HEK293 (cell line): ENCODE results near the gene CNTN2.

Experiments
- CTCF ChIA-PET: fragments of 350-600 bp; formaldehyde crosslinking; extraction: SDS; loops from one replicate; lab custom pipeline; 2021; ENCODE audit warnings: antibody characterized with exemption; lab: Yijun Ruan, JAX
- POLR2A ChIA-PET: fragments of 300-600 bp; formaldehyde crosslinking; extraction: SDS; loops from one replicate; lab custom pipeline; 2020; ENCODE audit warnings: antibody characterized with exemption, inconsistent platforms; lab: Yijun Ruan, JAX
- H3K27ac ChIP-seq: fragments of 200-500 bp; sonication (Bioruptor generic); 2 replicates; pipeline ENCODE4 v1.5.1; 2014; ENCODE audit warnings: low read depth, low read length, control low read depth, inconsistent platforms; ENCODE audit errors: extremely low read depth
- H3K36me3 ChIP-seq, 2 experiments: fragments of 200-500 bp in 1 of 2; sonication (Bioruptor generic) in 1 of 2; 1 replicate in 1 of 2; 2 replicates in 1 of 2; pipeline ENCODE4 v1.5.1; 2014 to 2017; ENCODE audit warnings: inconsistent platforms in 2 of 2, low read length in 2 of 2; ENCODE audit not compliant: control insufficient read depth in 2 of 2, insufficient read depth in 1 of 2
- H3K4me1 ChIP-seq: fragments of 200-500 bp; sonication (Bioruptor generic); 2 replicates; pipeline ENCODE4 v1.5.1; 2014; ENCODE audit warnings: mild to moderate bottlenecking, low read length, inconsistent platforms; ENCODE audit not compliant: control insufficient read depth, insufficient read depth
- H3K4me3 ChIP-seq: 2 replicates; pipeline ENCODE4 v1.5.1; 2011; ENCODE audit warnings: low read depth, mild to moderate bottlenecking, control low read depth, low read length, moderate library complexity
- H3K9me3 ChIP-seq: fragments of 200-500 bp; sonication (Bioruptor generic); 2 replicates; pipeline ENCODE4 v1.5.1; 2014; ENCODE audit warnings: low read depth, low read length, inconsistent platforms; ENCODE audit not compliant: control insufficient read depth, insufficient read depth
- FEZF1 ChIP-seq: fragments of 450-650 bp; formaldehyde crosslinking; IDR thresholded peaks from 2 replicates; pipeline ENCODE4 v1.5.1; 2016; ENCODE audit warnings: missing biosample characterization, missing genetic modification characterization
- SETDB1 ChIP-seq: IDR thresholded peaks from one replicate; pipeline ENCODE4 v1.6.1; 2017; ENCODE audit warnings: mild to moderate bottlenecking, low read length, moderate library complexity, mixed read lengths; ENCODE audit not compliant: insufficient read length
- ZBTB17 ChIP-seq: fragments of 450-650 bp; formaldehyde crosslinking; IDR thresholded peaks from 2 replicates; pipeline ENCODE4 v1.5.1; 2016; ENCODE audit warnings: missing biosample characterization, missing genetic modification characterization
- ZBTB20 ChIP-seq: fragments of 450-650 bp; formaldehyde crosslinking; IDR thresholded peaks from 2 replicates; pipeline ENCODE4 v1.5.1; 2016; ENCODE audit warnings: missing biosample characterization, missing genetic modification characterization
- ZBTB21 ChIP-seq: fragments of 450-650 bp; formaldehyde crosslinking; IDR thresholded peaks from 2 replicates; pipeline ENCODE4 v1.5.1; 2017; ENCODE audit warnings: missing biosample characterization, missing genetic modification characterization
- ZBTB8A ChIP-seq: fragments of 450-650 bp; formaldehyde crosslinking; IDR thresholded peaks from 2 replicates; pipeline ENCODE4 v1.5.1; 2016; ENCODE audit warnings: missing biosample characterization, missing genetic modification characterization
- ZNF114 ChIP-seq: fragments of 450-650 bp; formaldehyde crosslinking; IDR thresholded peaks from 2 replicates; pipeline ENCODE4 v1.5.0; 2017; ENCODE audit warnings: missing biosample characterization, missing genetic modification characterization
- ZNF23 ChIP-seq: fragments of 450-650 bp; formaldehyde crosslinking; IDR thresholded peaks from 2 replicates; pipeline ENCODE4 v1.5.1; 2016; ENCODE audit warnings: missing biosample characterization, missing genetic modification characterization, borderline replicate concordance
- ZNF37A ChIP-seq: fragments of 450-650 bp; IDR thresholded peaks from 2 replicates; pipeline ENCODE4 v1.5.1; 2018; ENCODE audit warnings: missing biosample characterization, missing genetic modification characterization
- ZNF501 ChIP-seq: fragments of 450-650 bp; formaldehyde crosslinking; IDR thresholded peaks from 2 replicates; pipeline ENCODE4 v1.5.1; 2016; ENCODE audit warnings: missing biosample characterization, missing genetic modification characterization
- ZNF610 ChIP-seq: fragments of 450-650 bp; formaldehyde crosslinking; IDR thresholded peaks from 2 replicates; pipeline ENCODE4 v1.5.1; 2016; ENCODE audit warnings: missing biosample characterization, missing genetic modification characterization, borderline replicate concordance
- ZNF747 ChIP-seq: fragments of 450-650 bp; formaldehyde crosslinking; IDR thresholded peaks from 2 replicates; pipeline ENCODE4 v1.5.1; 2016; ENCODE audit warnings: missing biosample characterization, missing genetic modification characterization
- TF ChIP-seq, protein P1 (sequence below): IDR thresholded peaks from 2 replicates; pipeline ENCODE4 v1.6.1; 2011; ENCODE audit warnings: mild to moderate bottlenecking, low read depth, low read length, borderline replicate concordance
- TF ChIP-seq, protein P2 (sequence below): fragments of 450-650 bp; formaldehyde crosslinking; IDR thresholded peaks from 2 replicates; pipeline ENCODE4 v1.5.1; 2016; ENCODE audit warnings: missing biosample characterization, missing genetic modification characterization
- TF ChIP-seq, protein P3 (sequence below): fragments of 450-650 bp; formaldehyde crosslinking; IDR thresholded peaks from 2 replicates; pipeline ENCODE4 v1.5.1; 2016; ENCODE audit warnings: missing biosample characterization, missing genetic modification characterization
- TF ChIP-seq, protein P4 (sequence below): fragments of 450-650 bp; formaldehyde crosslinking; IDR thresholded peaks from 2 replicates; pipeline ENCODE4 v1.5.1; 2016; ENCODE audit warnings: missing biosample characterization, missing genetic modification characterization
- TF ChIP-seq, protein P5 (sequence below): fragments of 450-650 bp; formaldehyde crosslinking; IDR thresholded peaks from 2 replicates; pipeline ENCODE4 v1.5.1; 2016; ENCODE audit warnings: missing biosample characterization, missing genetic modification characterization
- TF ChIP-seq, protein P6 (sequence below): fragments of 450-650 bp; formaldehyde crosslinking; IDR thresholded peaks from 2 replicates; pipeline ENCODE4 v1.5.1; 2016; ENCODE audit warnings: missing biosample characterization, missing genetic modification characterization
- TF ChIP-seq, protein P7 (sequence below): fragments of 450-650 bp; formaldehyde crosslinking; IDR thresholded peaks from 2 replicates; pipeline ENCODE4 v1.5.1; 2016; ENCODE audit warnings: missing biosample characterization, missing genetic modification characterization, borderline replicate concordance
- TF ChIP-seq, protein P8 (sequence below): fragments of 450-650 bp; formaldehyde crosslinking; IDR thresholded peaks from 2 replicates; pipeline ENCODE4 v1.5.1; 2016; ENCODE audit warnings: missing biosample characterization, missing genetic modification characterization

CNTN2 gene

DNA sequence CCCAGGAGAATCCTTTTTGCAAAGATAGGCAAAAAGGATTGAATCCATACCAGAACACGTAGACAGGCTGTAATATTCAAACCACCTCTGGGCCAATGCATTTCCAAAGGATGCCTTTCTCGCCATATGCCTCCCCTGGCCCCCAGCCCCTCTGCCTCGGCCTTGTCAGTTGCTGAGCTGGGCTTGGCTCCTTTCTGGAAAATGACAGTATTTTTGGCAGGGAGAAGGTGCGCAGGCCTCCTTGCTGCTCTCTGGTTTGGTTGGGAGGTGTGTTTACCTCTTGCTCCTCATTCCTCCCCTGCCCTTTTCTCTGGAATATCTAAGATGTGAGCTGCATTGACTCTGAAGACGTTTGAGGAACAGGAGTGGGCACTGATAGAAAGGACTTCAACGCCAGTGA lies 26.0 kb upstream of the CNTN2 start:
- TF ChIP-seq FEZF1 (tag by site-specific recombination): no peak
- no peak for TF ChIP-seq ZNF501
- TF ChIP-seq ZNF610 (tag by site-specific recombination): no peak
- TF ChIP-seq, protein P1, sequence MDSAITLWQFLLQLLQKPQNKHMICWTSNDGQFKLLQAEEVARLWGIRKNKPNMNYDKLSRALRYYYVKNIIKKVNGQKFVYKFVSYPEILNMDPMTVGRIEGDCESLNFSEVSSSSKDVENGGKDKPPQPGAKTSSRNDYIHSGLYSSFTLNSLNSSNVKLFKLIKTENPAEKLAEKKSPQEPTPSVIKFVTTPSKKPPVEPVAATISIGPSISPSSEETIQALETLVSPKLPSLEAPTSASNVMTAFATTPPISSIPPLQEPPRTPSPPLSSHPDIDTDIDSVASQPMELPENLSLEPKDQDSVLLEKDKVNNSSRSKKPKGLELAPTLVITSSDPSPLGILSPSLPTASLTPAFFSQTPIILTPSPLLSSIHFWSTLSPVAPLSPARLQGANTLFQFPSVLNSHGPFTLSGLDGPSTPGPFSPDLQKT: no peak
- no peak for TF ChIP-seq SETDB1
- TF ChIP-seq, protein P2, sequence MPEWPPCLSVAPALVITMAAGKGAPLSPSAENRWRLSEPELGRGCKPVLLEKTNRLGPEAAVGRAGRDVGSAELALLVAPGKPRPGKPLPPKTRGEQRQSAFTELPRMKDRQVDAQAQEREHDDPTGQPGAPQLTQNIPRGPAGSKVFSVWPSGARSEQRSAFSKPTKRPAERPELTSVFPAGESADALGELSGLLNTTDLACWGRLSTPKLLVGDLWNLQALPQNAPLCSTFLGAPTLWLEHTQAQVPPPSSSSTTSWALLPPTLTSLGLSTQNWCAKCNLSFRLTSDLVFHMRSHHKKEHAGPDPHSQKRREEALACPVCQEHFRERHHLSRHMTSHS (tag by site-specific recombination): no peak
- TF ChIP-seq, protein P3, sequence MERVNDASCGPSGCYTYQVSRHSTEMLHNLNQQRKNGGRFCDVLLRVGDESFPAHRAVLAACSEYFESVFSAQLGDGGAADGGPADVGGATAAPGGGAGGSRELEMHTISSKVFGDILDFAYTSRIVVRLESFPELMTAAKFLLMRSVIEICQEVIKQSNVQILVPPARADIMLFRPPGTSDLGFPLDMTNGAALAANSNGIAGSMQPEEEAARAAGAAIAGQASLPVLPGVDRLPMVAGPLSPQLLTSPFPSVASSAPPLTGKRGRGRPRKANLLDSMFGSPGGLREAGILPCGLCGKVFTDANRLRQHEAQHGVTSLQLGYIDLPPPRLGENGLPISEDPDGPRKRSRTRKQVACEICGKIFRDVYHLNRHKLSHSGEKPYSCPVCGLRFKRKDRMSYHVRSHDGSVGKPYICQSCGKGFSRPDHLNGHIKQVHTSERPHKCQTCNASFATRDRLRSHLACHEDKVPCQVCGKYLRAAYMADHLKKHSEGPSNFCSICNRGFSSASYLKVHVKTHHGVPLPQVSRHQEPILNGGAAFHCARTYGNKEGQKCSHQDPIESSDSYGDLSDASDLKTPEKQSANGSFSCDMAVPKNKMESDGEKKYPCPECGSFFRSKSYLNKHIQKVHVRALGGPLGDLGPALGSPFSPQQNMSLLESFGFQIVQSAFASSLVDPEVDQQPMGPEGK (tag by site-specific recombination): no peak
- no peak for TF ChIP-seq ZBTB20 (tag by site-specific recombination)
- no peak for TF ChIP-seq ZNF747 (tag by site-specific recombination)
- no peak for TF ChIP-seq ZBTB21
- TF ChIP-seq ZBTB17 (tag by site-specific recombination): no peak
- TF ChIP-seq, protein P4, sequence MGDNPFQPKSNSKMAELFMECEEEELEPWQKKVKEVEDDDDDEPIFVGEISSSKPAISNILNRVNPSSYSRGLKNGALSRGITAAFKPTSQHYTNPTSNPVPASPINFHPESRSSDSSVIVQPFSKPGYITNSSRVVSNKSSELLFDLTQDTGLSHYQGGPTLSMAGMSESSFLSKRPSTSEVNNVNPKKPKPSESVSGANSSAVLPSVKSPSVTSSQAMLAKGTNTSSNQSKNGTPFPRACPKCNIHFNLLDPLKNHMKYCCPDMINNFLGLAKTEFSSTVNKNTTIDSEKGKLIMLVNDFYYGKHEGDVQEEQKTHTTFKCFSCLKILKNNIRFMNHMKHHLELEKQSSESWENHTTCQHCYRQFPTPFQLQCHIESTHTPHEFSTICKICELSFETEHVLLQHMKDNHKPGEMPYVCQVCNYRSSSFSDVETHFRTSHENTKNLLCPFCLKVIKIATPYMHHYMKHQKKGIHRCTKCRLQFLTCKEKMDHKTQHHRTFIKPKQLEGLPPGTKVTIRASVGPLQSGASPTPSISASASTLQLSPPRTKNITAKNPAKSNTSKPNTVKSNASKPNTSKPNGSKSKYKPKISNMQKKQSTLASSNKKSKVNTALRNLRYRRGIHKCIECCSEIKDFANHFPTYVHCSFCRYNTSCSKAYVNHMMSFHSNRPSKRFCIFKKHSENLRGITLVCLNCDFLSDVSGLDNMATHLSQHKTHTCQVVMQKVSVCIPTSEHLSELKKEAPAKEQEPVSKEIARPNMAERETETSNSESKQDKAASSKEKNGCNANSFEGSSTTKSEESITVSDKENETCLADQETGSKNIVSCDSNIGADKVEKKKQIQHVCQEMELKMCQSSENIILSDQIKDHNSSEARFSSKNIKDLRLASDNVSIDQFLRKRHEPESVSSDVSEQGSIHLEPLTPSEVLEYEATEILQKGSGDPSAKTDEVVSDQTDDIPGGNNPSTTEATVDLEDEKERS (tag by site-specific recombination): no peak
- no peak for TF ChIP-seq ZBTB8A (tag by site-specific recombination)
- TF ChIP-seq, protein P5, sequence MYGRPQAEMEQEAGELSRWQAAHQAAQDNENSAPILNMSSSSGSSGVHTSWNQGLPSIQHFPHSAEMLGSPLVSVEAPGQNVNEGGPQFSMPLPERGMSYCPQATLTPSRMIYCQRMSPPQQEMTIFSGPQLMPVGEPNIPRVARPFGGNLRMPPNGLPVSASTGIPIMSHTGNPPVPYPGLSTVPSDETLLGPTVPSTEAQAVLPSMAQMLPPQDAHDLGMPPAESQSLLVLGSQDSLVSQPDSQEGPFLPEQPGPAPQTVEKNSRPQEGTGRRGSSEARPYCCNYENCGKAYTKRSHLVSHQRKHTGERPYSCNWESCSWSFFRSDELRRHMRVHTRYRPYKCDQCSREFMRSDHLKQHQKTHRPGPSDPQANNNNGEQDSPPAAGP (tag by site-specific recombination): no peak
- no peak for TF ChIP-seq ZNF37A (tag by site-specific recombination)
- TF ChIP-seq ZNF114: no peak
- TF ChIP-seq, protein P6, sequence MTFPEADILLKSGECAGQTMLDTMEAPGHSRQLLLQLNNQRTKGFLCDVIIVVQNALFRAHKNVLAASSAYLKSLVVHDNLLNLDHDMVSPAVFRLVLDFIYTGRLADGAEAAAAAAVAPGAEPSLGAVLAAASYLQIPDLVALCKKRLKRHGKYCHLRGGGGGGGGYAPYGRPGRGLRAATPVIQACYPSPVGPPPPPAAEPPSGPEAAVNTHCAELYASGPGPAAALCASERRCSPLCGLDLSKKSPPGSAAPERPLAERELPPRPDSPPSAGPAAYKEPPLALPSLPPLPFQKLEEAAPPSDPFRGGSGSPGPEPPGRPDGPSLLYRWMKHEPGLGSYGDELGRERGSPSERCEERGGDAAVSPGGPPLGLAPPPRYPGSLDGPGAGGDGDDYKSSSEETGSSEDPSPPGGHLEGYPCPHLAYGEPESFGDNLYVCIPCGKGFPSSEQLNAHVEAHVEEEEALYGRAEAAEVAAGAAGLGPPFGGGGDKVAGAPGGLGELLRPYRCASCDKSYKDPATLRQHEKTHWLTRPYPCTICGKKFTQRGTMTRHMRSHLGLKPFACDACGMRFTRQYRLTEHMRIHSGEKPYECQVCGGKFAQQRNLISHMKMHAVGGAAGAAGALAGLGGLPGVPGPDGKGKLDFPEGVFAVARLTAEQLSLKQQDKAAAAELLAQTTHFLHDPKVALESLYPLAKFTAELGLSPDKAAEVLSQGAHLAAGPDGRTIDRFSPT (tag by site-specific recombination): no peak
- no peak for TF ChIP-seq ZNF23 (tag by site-specific recombination)
- TF ChIP-seq, protein P7, sequence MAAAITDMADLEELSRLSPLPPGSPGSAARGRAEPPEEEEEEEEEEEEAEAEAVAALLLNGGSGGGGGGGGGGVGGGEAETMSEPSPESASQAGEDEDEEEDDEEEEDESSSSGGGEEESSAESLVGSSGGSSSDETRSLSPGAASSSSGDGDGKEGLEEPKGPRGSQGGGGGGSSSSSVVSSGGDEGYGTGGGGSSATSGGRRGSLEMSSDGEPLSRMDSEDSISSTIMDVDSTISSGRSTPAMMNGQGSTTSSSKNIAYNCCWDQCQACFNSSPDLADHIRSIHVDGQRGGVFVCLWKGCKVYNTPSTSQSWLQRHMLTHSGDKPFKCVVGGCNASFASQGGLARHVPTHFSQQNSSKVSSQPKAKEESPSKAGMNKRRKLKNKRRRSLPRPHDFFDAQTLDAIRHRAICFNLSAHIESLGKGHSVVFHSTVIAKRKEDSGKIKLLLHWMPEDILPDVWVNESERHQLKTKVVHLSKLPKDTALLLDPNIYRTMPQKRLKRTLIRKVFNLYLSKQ (tag by site-specific recombination): no peak
- TF ChIP-seq, protein P8, sequence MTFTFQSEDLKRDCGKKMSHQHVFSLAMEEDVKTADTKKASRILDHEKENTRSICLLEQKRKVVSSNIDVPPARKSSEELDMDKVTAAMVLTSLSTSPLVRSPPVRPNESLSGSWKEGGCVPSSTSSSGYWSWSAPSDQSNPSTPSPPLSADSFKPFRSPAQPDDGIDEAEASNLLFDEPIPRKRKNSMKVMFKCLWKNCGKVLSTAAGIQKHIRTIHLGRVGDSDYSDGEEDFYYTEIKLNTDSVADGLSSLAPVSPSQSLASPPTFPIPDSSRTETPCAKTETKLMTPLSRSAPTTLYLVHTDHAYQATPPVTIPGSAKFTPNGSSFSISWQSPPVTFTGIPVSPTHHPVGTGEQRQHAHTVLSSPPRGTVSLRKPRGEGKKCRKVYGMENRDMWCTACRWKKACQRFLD (tag by site-specific recombination): no peak
- ChIA-PET POLR2A (no interaction called here), CTCF (no interaction called here)
- Histone ChIP-seq H3K36me3 (no peaks in the 10 kb centered on the region), H3K9me3 (no peaks in the 10 kb centered on the region), H3K4me1 (no peaks in the 10 kb centered on the region), H3K4me3 (no peak overlapping the region), H3K27ac (no peak overlapping the region)
